ENCODE data around the gene PLEKHG3.

PLEKHG3 gene

GRCh38 chr14:64748521-64748920 is 44.3 kb downstream of the PLEKHG3 start:
- no peak overlapping the region for H3K27ac ChIP-seq (ENCODE audit: low read depth, low read length)
- no peak overlapping the region for H3K4me3 ChIP-seq (ENCODE audit: low read depth, low read length)
- peaks cover 45% of the 10 kb centered on the region for H3K36me3 ChIP-seq (ENCODE audit: control insufficient read depth, insufficient read depth, low read length)
- no peaks in the 10 kb centered on the region for H3K9me3 ChIP-seq (ENCODE audit: control insufficient read depth, insufficient read depth, low read length)
- H3K4me1 ChIP-seq (ENCODE audit: control insufficient read depth, insufficient read depth, low read length) = no peaks in the 10 kb centered on the region
- H3K27me3 ChIP-seq (ENCODE audit: control insufficient read depth, insufficient read depth, low read length) = no peaks in the 10 kb centered on the region
- H3K9ac ChIP-seq (ENCODE audit: low read depth, low read length) = no peak overlapping the region

- no peaks in the 10 kb centered on the region for H3K27me3 ChIP-seq (ENCODE audit: control insufficient read depth, insufficient read depth, low read length)
- H3K27ac ChIP-seq (ENCODE audit: low read depth, low read length) = no peak overlapping the region
- H3K9me3 ChIP-seq (ENCODE audit: control insufficient read depth, insufficient read depth, low read length) = no peaks in the 10 kb centered on the region
- H3K36me3 ChIP-seq (ENCODE audit: control insufficient read depth, insufficient read depth, low read length) = peaks cover 39% of the 10 kb centered on the region
- no peaks in the 10 kb centered on the region for H3K4me1 ChIP-seq (ENCODE audit: control insufficient read depth, insufficient read depth, low read length)
- no peak overlapping the region for H3K9ac ChIP-seq (ENCODE audit: low read depth, low read length)
- H3K4me3 ChIP-seq (ENCODE audit: low read depth, low read length) = no peak overlapping the region
These were observed 44.9 kb downstream of the PLEKHG3 start for GRCh38 chr14:64748995-64749714.

GRCh38 chr14:64752909-64753308 is 48.7 kb downstream of the PLEKHG3 start:
- Histone ChIP-seq H3K4me3 (ENCODE audit: low read depth, low read length) (no peak overlapping the region), H3K36me3 (ENCODE audit: control insufficient read depth, insufficient read depth, low read length) (peaks cover 7% of the 10 kb centered on the region), H3K4me1 (ENCODE audit: control insufficient read depth, insufficient read depth, low read length) (peaks cover 4% of the 10 kb centered on the region)

GRCh38 chr14:64753374-64753773 is 49.1 kb downstream of the PLEKHG3 start:
- Histone ChIP-seq H3K9ac (ENCODE audit: low read depth, low read length) (no peak overlapping the region), H3K27me3 (ENCODE audit: control insufficient read depth, insufficient read depth, low read length) (no peaks in the 10 kb centered on the region), H3K27ac (ENCODE audit: low read depth, low read length) (no peak overlapping the region), H3K36me3 (ENCODE audit: control insufficient read depth, insufficient read depth, low read length) (peaks cover 4% of the 10 kb centered on the region; the same call in 1 of the 2 replicates), H3K4me3 (ENCODE audit: low read depth, low read length) (no peak overlapping the region), H3K9me3 (ENCODE audit: control insufficient read depth, insufficient read depth, low read length) (no peaks in the 10 kb centered on the region), H3K4me1 (ENCODE audit: control insufficient read depth, insufficient read depth, low read length) (peaks cover 8% of the 10 kb centered on the region)

More at GRCh38 chr14:64752909-64753308, 48.7 kb downstream of the PLEKHG3 start:
- Histone ChIP-seq H3K27me3 (ENCODE audit: control insufficient read depth, insufficient read depth, low read length) (no peaks in the 10 kb centered on the region), H3K9ac (ENCODE audit: low read depth, low read length) (no peak overlapping the region), H3K27ac (ENCODE audit: low read depth, low read length) (no peak overlapping the region), H3K9me3 (ENCODE audit: control insufficient read depth, insufficient read depth, low read length) (no peaks in the 10 kb centered on the region)

- Histone ChIP-seq H3K4me1 (ENCODE audit: control insufficient read depth, insufficient read depth, low read length) (peaks cover 11% of the 10 kb centered on the region), H3K36me3 (ENCODE audit: control insufficient read depth, insufficient read depth, low read length) (peaks cover 4% of the 10 kb centered on the region; the same call in 1 of the 2 replicates), H3K9me3 (ENCODE audit: control insufficient read depth, insufficient read depth, low read length) (no peaks in the 10 kb centered on the region), H3K27me3 (ENCODE audit: control insufficient read depth, insufficient read depth, low read length) (no peaks in the 10 kb centered on the region), H3K27ac (ENCODE audit: low read depth, low read length) (no peak overlapping the region), H3K4me3 (ENCODE audit: low read depth, low read length) (no peak overlapping the region), H3K9ac (ENCODE audit: low read depth, low read length) (no peak overlapping the region)
These were observed 49.8 kb downstream of the PLEKHG3 start for GRCh38 chr14:64753999-64754398.

GRCh38 chr14:64754685-64755084 is 50.5 kb downstream of the PLEKHG3 start:
- Histone ChIP-seq H3K36me3 (ENCODE audit: control insufficient read depth, insufficient read depth, low read length) (peaks cover 4% of the 10 kb centered on the region; the same call in 1 of the 2 replicates), H3K4me3 (ENCODE audit: low read depth, low read length) (no peak overlapping the region), H3K9ac (ENCODE audit: low read depth, low read length) (no peak overlapping the region), H3K27me3 (ENCODE audit: control insufficient read depth, insufficient read depth, low read length) (no peaks in the 10 kb centered on the region), H3K4me1 (ENCODE audit: control insufficient read depth, insufficient read depth, low read length) (peaks cover 11% of the 10 kb centered on the region), H3K9me3 (ENCODE audit: control insufficient read depth, insufficient read depth, low read length) (no peaks in the 10 kb centered on the region), H3K27ac (ENCODE audit: low read depth, low read length) (no peak overlapping the region)

- peaks cover 11% of the 10 kb centered on the region for H3K4me1 ChIP-seq (ENCODE audit: control insufficient read depth, insufficient read depth, low read length)
- no peaks in the 10 kb centered on the region for H3K27me3 ChIP-seq (ENCODE audit: control insufficient read depth, insufficient read depth, low read length)
- no peak overlapping the region for H3K4me3 ChIP-seq (ENCODE audit: low read depth, low read length)
These were observed 51.6 kb downstream of the PLEKHG3 start for GRCh38 chr14:64755781-64756221.

GRCh38 chr14:64756712-64757111 is 52.5 kb downstream of the PLEKHG3 start:
- H3K4me3 ChIP-seq (ENCODE audit: low read depth, low read length) = no peak overlapping the region
- no peaks in the 10 kb centered on the region for H3K9me3 ChIP-seq (ENCODE audit: control insufficient read depth, insufficient read depth, low read length)
- H3K27ac ChIP-seq (ENCODE audit: low read depth, low read length) = no peak overlapping the region
- no peaks in the 10 kb centered on the region for H3K36me3 ChIP-seq (ENCODE audit: control insufficient read depth, insufficient read depth, low read length)
- no peaks in the 10 kb centered on the region for H3K27me3 ChIP-seq (ENCODE audit: control insufficient read depth, insufficient read depth, low read length)
- peaks cover 11% of the 10 kb centered on the region for H3K4me1 ChIP-seq (ENCODE audit: control insufficient read depth, insufficient read depth, low read length)
- H3K9ac ChIP-seq (ENCODE audit: low read depth, low read length) = no peak overlapping the region

More at GRCh38 chr14:64755781-64756221, 51.6 kb downstream of the PLEKHG3 start:
- H3K9me3 ChIP-seq (ENCODE audit: control insufficient read depth, insufficient read depth, low read length) = no peaks in the 10 kb centered on the region
- no peak overlapping the region for H3K9ac ChIP-seq (ENCODE audit: low read depth, low read length)
- no peaks in the 10 kb centered on the region for H3K36me3 ChIP-seq (ENCODE audit: control insufficient read depth, insufficient read depth, low read length)
- no peak overlapping the region for H3K27ac ChIP-seq (ENCODE audit: low read depth, low read length)

- Histone ChIP-seq H3K27me3 (ENCODE audit: control insufficient read depth, insufficient read depth, low read length) (0 out of 2 replicates have a peak, but pooled peaks cover 3% of the 10 kb centered on the region), H3K9ac (ENCODE audit: low read depth, low read length) (no peak overlapping the region), H3K4me3 (ENCODE audit: low read depth, low read length) (no peak overlapping the region), H3K4me1 (ENCODE audit: control insufficient read depth, insufficient read depth, low read length) (peaks cover 19% of the 10 kb centered on the region), H3K9me3 (ENCODE audit: control insufficient read depth, insufficient read depth, low read length) (no peaks in the 10 kb centered on the region), H3K36me3 (ENCODE audit: control insufficient read depth, insufficient read depth, low read length) (no peaks in the 10 kb centered on the region), H3K27ac (ENCODE audit: low read depth, low read length) (peak overlapping the region; percentile 34)
These were observed 53.4 kb downstream of the PLEKHG3 start for GRCh38 chr14:64757601-64758000.

GRCh38 chr14:64758025-64758521 is 53.8 kb downstream of the PLEKHG3 start:
- peak overlapping the region; percentile 34 for H3K27ac ChIP-seq (ENCODE audit: low read depth, low read length)
- no peaks in the 10 kb centered on the region for H3K9me3 ChIP-seq (ENCODE audit: control insufficient read depth, insufficient read depth, low read length)
- H3K4me1 ChIP-seq (ENCODE audit: control insufficient read depth, insufficient read depth, low read length) = peaks cover 21% of the 10 kb centered on the region
- H3K9ac ChIP-seq (ENCODE audit: low read depth, low read length) = no peak overlapping the region
- 0 out of 2 replicates have a peak, but pooled peaks cover 3% of the 10 kb centered on the region for H3K27me3 ChIP-seq (ENCODE audit: control insufficient read depth, insufficient read depth, low read length)
- no peaks in the 10 kb centered on the region for H3K36me3 ChIP-seq (ENCODE audit: control insufficient read depth, insufficient read depth, low read length)
- H3K4me3 ChIP-seq (ENCODE audit: low read depth, low read length) = no peak overlapping the region
